SU-DHL-6 (cell line): ENCODE data around the gene CPLX1.

ENCODE experiments used
- EZH2phosphoT487 ChIP-seq: fragments of 200-600 bp; sonication (generic), shearing (Covaris generic); conservative IDR thresholded peaks from 2 replicates; pipeline ENCODE4 v1.6.1; 2018; ENCODE audit warnings: mild to moderate bottlenecking, antibody characterized with exemption, low read length, moderate library complexity, mixed read lengths
- TF ChIP-seq, protein P1 (sequence below): fragments of 200-600 bp; sonication (generic); IDR thresholded peaks from one replicate; pipeline ENCODE4 v1.5.1; 2017; ENCODE audit warnings: antibody characterized with exemption, mild to moderate bottlenecking, low read length, moderate library complexity; ENCODE audit not compliant: insufficient read depth, poor library complexity, severe bottlenecking

DNA sequence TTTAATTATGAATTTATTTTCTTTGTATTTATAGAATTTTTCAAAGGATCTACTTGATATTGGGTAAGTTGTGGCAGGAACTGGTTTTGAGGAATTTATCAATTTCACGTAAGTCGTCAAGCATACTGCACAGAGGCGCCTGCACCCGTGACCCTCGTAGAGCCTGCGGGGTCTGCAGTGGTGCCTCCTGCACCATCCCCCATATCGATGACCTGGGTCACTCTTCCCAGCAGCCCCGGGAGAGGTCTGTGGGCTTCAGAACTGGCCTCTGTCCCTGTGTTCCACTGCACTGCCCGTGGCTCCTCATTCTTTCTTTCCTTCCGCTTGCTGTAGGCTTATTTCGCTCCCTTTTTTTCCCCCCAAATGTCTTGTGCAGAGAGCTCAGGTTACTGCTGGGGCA, 31.5 kb upstream of the CPLX1 start:
- TF ChIP-seq, protein P1, sequence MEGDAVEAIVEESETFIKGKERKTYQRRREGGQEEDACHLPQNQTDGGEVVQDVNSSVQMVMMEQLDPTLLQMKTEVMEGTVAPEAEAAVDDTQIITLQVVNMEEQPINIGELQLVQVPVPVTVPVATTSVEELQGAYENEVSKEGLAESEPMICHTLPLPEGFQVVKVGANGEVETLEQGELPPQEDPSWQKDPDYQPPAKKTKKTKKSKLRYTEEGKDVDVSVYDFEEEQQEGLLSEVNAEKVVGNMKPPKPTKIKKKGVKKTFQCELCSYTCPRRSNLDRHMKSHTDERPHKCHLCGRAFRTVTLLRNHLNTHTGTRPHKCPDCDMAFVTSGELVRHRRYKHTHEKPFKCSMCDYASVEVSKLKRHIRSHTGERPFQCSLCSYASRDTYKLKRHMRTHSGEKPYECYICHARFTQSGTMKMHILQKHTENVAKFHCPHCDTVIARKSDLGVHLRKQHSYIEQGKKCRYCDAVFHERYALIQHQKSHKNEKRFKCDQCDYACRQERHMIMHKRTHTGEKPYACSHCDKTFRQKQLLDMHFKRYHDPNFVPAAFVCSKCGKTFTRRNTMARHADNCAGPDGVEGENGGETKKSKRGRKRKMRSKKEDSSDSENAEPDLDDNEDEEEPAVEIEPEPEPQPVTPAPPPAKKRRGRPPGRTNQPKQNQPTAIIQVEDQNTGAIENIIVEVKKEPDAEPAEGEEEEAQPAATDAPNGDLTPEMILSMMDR: no peak
- no peak for TF ChIP-seq EZH2phosphoT487
